ENCODE measurements around the gene ACOT8. TPM values are rescaled to one million over a fixed set of nuclear protein-coding genes. Genes with fewer than 3 reads are reported as not detected.

The ACOT8 gene
- total and polyA plus RNA-seq, 9 of the 15 experiments (the other 6 are each of a cell fraction or from before 2014, with no cell fraction given): 8.2 to 46.7 (median 20.7) TPM

DNA sequence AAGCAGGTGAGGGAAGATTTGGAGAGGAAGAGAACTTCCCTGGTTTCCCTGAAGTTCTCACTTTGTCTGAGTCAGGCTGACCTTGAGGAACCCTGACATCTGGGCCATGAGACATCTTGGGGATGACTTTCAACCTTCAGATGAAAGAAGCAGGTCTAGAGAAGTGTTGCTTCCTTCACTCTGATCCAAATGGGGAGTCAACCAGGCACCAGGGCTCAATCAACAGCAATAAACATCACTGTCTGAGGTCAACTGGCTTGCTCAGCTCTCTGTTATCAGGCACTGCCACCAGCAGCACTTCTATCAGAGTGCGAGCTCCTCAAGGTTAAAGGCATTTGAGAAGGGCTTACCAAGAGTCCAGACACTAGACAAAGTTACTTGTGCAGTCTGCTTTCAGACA is 6.3 kb downstream of the ACOT8 start (continued):
- TF ChIP-seq HDAC1 (IDR thresholded peaks at IDR 0.05): peak in 1 of 2 experiments; percentile 56; a peak in 2 of 4 replicates
- TF ChIP-seq BACH1 (tag; IDR thresholded peaks at IDR 0.05): no peak
- TF ChIP-seq GABPB1 (CRISPR knock-in tag; IDR thresholded peaks at IDR 0.05): 0 out of 2 replicates have a peak, but pooled peaks have one; percentile 22
- TF ChIP-seq TAF1 (IDR thresholded peaks at IDR 0.05; ENCODE audit: control insufficient read depth, extremely low read depth, insufficient read depth, low read length, severe bottlenecking): no peak
- TF ChIP-seq CUX1 (CRISPR knock-in tag; IDR thresholded peaks at IDR 0.05): no peak
- no peak for TF ChIP-seq ZNF586 (CRISPR knock-in tag; conservative IDR thresholded peaks at IDR 0.05)
- TF ChIP-seq NFE2L1 (tag; IDR thresholded peaks at IDR 0.05; ENCODE audit: borderline replicate concordance, low read depth): no peak
- TF ChIP-seq E2F3 (CRISPR knock-in tag; IDR thresholded peaks at IDR 0.05): no peak
- TF ChIP-seq SP2 (IDR thresholded peaks at IDR 0.05; ENCODE audit: extremely low read depth, low read depth, low read length, poor library complexity, severe bottlenecking): no peak
- TF ChIP-seq SAFB (IDR thresholded peaks at IDR 0.05; ENCODE audit: borderline replicate concordance, low read depth, low read length): no peak
- TF ChIP-seq, protein P1, sequence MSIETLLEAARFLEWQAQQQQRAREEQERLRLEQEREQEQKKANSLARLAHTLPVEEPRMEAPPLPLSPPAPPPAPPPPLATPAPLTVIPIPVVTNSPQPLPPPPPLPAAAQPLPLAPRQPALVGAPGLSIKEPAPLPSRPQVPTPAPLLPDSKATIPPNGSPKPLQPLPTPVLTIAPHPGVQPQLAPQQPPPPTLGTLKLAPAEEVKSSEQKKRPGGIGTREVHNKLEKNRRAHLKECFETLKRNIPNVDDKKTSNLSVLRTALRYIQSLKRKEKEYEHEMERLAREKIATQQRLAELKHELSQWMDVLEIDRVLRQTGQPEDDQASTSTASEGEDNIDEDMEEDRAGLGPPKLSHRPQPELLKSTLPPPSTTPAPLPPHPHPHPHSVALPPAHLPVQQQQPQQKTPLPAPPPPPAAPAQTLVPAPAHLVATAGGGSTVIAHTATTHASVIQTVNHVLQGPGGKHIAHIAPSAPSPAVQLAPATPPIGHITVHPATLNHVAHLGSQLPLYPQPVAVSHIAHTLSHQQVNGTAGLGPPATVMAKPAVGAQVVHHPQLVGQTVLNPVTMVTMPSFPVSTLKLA (conservative IDR thresholded peaks at IDR 0.05): 0 out of 4 replicates have a peak, but pooled peaks of 1 of the 2 experiments have one; percentile 27
- TF ChIP-seq NCOA1 (IDR thresholded peaks at IDR 0.05; ENCODE audit: low read depth): peak; percentile 27; the same call in 1 of the 2 replicates
- peak; percentile 46; the same call in 1 of the 2 replicates for TF ChIP-seq SMARCE1 (IDR thresholded peaks at IDR 0.05)
- no peak for TF ChIP-seq POLR2H (tag; IDR thresholded peaks at IDR 0.05; ENCODE audit: low read depth)
- no peak for TF ChIP-seq NCOA6 (IDR thresholded peaks at IDR 0.05)
- peak; percentile 56; the same call in 1 of the 2 replicates for TF ChIP-seq TEAD4 (IDR thresholded peaks at IDR 0.05; ENCODE audit: low read length)
- no peak for TF ChIP-seq TEAD4 (CRISPR knock-in tag; IDR thresholded peaks at IDR 0.05; ENCODE audit: borderline replicate concordance)
- TF ChIP-seq, protein P2, sequence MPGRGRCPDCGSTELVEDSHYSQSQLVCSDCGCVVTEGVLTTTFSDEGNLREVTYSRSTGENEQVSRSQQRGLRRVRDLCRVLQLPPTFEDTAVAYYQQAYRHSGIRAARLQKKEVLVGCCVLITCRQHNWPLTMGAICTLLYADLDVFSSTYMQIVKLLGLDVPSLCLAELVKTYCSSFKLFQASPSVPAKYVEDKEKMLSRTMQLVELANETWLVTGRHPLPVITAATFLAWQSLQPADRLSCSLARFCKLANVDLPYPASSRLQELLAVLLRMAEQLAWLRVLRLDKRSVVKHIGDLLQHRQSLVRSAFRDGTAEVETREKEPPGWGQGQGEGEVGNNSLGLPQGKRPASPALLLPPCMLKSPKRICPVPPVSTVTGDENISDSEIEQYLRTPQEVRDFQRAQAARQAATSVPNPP (IDR thresholded peaks at IDR 0.05; ENCODE audit: borderline replicate concordance, insufficient read depth, insufficient read length): no peak
- peak; percentile 55; the same call in 1 of the 2 replicates for TF ChIP-seq STAT5A (IDR thresholded peaks at IDR 0.05; ENCODE audit: borderline replicate concordance, low read length)
- TF ChIP-seq ZBTB43 (CRISPR knock-in tag; IDR thresholded peaks at IDR 0.05): no peak

All from K562 (cell line).